ENCODE measurements around the gene HNF4A. TPM values are rescaled to one million over a fixed set of nuclear protein-coding genes. Genes with fewer than 3 reads are reported as not detected.

The HNF4A gene
- total and polyA plus RNA-seq, 2 of the 13 experiments (the other 11 are each of a cell fraction or from before 2014, with no cell fraction given): 80.9 to 169 TPM

GRCh38 chr20:44411020-44411756 lies 55.7 kb downstream of the HNF4A start (continued):
- TF ChIP-seq MED1 (CRISPR knock-in tag; IDR thresholded peaks at IDR 0.05) (peak; percentile 99), NFE2L1 (CRISPR knock-in tag; IDR thresholded peaks at IDR 0.05; ENCODE audit: borderline replicate concordance) (no peak), SRSF1 (optimal IDR thresholded peaks at IDR 0.05; ENCODE audit: low read depth, low read length) (no peak), THYN1 (CRISPR knock-in tag; IDR thresholded peaks at IDR 0.05; ENCODE audit: borderline replicate concordance, low read depth) (no peak), MTF2 (CRISPR knock-in tag; IDR thresholded peaks at IDR 0.05; ENCODE audit: borderline replicate concordance) (no peak), RFXANK (CRISPR knock-in tag; IDR thresholded peaks at IDR 0.05) (peak; percentile 86), ZNF567 (CRISPR knock-in tag; IDR thresholded peaks at IDR 0.05; ENCODE audit: borderline replicate concordance) (peak; percentile 18; the same call in 1 of the 2 replicates), ZBTB7B (CRISPR knock-in tag; IDR thresholded peaks at IDR 0.05) (peak; percentile 96), ZNF331 (CRISPR knock-in tag; IDR thresholded peaks at IDR 0.05) (peak; percentile 95), HMGXB3 (CRISPR knock-in tag; IDR thresholded peaks at IDR 0.05; ENCODE audit: borderline replicate concordance) (peak; percentile 86; the same call in 1 of the 2 replicates), SKI (IDR thresholded peaks at IDR 0.05; ENCODE audit: partially characterized antibody) (peak; percentile 82), JDP2 (CRISPR knock-in tag; IDR thresholded peaks at IDR 0.05; ENCODE audit: borderline replicate concordance) (no peak; the same call in 1 of the 2 replicates), TGIF2 (CRISPR knock-in tag; IDR thresholded peaks at IDR 0.05) (no peak), ZFY (CRISPR knock-in tag; IDR thresholded peaks at IDR 0.05) (peak; percentile 47; the same call in 1 of the 2 replicates), ZFP1 (CRISPR knock-in tag; IDR thresholded peaks at IDR 0.05) (peak; percentile 96)
- TF ChIP-seq, protein P1, sequence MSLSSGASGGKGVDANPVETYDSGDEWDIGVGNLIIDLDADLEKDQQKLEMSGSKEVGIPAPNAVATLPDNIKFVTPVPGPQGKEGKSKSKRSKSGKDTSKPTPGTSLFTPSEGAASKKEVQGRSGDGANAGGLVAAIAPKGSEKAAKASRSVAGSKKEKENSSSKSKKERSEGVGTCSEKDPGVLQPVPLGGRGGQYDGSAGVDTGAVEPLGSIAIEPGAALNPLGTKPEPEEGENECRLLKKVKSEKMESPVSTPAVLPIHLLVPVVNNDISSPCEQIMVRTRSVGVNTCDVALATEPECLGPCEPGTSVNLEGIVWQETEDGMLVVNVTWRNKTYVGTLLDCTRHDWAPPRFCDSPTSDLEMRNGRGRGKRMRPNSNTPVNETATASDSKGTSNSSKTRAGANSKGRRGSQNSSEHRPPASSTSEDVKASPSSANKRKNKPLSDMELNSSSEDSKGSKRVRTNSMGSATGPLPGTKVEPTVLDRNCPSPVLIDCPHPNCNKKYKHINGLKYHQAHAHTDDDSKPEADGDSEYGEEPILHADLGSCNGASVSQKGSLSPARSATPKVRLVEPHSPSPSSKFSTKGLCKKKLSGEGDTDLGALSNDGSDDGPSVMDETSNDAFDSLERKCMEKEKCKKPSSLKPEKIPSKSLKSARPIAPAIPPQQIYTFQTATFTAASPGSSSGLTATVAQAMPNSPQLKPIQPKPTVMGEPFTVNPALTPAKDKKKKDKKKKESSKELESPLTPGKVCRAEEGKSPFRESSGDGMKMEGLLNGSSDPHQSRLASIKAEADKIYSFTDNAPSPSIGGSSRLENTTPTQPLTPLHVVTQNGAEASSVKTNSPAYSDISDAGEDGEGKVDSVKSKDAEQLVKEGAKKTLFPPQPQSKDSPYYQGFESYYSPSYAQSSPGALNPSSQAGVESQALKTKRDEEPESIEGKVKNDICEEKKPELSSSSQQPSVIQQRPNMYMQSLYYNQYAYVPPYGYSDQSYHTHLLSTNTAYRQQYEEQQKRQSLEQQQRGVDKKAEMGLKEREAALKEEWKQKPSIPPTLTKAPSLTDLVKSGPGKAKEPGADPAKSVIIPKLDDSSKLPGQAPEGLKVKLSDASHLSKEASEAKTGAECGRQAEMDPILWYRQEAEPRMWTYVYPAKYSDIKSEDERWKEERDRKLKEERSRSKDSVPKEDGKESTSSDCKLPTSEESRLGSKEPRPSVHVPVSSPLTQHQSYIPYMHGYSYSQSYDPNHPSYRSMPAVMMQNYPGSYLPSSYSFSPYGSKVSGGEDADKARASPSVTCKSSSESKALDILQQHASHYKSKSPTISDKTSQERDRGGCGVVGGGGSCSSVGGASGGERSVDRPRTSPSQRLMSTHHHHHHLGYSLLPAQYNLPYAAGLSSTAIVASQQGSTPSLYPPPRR (CRISPR knock-in tag; IDR thresholded peaks at IDR 0.05; ENCODE audit: borderline replicate concordance): peak; percentile 99
- TF ChIP-seq, protein P2, sequence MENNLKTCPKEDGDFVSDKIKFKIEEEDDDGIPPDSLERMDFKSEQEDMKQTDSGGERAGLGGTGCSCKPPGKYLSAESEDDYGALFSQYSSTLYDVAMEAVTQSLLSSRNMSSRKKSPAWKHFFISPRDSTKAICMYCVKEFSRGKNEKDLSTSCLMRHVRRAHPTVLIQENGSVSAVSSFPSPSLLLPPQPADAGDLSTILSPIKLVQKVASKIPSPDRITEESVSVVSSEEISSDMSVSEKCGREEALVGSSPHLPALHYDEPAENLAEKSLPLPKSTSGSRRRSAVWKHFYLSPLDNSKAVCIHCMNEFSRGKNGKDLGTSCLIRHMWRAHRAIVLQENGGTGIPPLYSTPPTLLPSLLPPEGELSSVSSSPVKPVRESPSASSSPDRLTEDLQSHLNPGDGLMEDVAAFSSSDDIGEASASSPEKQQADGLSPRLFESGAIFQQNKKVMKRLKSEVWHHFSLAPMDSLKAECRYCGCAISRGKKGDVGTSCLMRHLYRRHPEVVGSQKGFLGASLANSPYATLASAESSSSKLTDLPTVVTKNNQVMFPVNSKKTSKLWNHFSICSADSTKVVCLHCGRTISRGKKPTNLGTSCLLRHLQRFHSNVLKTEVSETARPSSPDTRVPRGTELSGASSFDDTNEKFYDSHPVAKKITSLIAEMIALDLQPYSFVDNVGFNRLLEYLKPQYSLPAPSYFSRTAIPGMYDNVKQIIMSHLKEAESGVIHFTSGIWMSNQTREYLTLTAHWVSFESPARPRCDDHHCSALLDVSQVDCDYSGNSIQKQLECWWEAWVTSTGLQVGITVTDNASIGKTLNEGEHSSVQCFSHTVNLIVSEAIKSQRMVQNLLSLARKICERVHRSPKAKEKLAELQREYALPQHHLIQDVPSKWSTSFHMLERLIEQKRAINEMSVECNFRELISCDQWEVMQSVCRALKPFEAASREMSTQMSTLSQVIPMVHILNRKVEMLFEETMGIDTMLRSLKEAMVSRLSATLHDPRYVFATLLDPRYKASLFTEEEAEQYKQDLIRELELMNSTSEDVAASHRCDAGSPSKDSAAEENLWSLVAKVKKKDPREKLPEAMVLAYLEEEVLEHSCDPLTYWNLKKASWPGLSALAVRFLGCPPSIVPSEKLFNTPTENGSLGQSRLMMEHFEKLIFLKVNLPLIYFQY (CRISPR knock-in tag; IDR thresholded peaks at IDR 0.05; ENCODE audit: borderline replicate concordance): peak; percentile 85
